Mononuclear cell (primary cell): ENCODE measurements around the gene PRR16. TPM values are rescaled to one million over a fixed set of nuclear protein-coding genes. Genes with fewer than 3 reads are reported as not detected.
"Not testable (repeated sequence)": the region's sequence is repeated elsewhere in the genome, so short reads cannot be mapped to it uniquely, and the experiment has no call there.

Experiments
- H3K27me3 ChIP-seq: 2 replicates; pipeline ENCODE4 v1.6.0; 2011; ENCODE audit warnings: low read length, control low read depth; ENCODE audit not compliant: insufficient read depth
- H3K4me1 ChIP-seq: 2 replicates; pipeline ENCODE4 v1.5.1; 2011; ENCODE audit warnings: mild to moderate bottlenecking, low read length, control low read depth; ENCODE audit not compliant: insufficient read depth
- H3K4me3 ChIP-seq: 2 replicates; pipeline ENCODE4 v1.5.1; 2011; ENCODE audit warnings: mild to moderate bottlenecking, low read length, moderate library complexity
- H3K9me3 ChIP-seq: 2 replicates; pipeline ENCODE4 v1.5.1; 2011; ENCODE audit warnings: low read depth, mild to moderate bottlenecking, control low read depth, low read length
- total RNA-seq: library from RNA; depleted of rRNA; stranded (reverse); fragments of >200 nt; gene quantifications from one replicate; pipeline ENCODE4 v1.2.3, GENCODE V29; 2012

The PRR16 gene
- total RNA-seq, 1 donor = 0.63 TPM

GRCh38 chr5:120678279-120678678 lies 214.2 kb downstream of the PRR16 start:
- H3K4me1 ChIP-seq = no peaks in the 10 kb centered on the region
- H3K27me3 ChIP-seq = no peaks in the 10 kb centered on the region
- H3K4me3 ChIP-seq = no peak overlapping the region
- no peaks in the 10 kb centered on the region for H3K9me3 ChIP-seq

GRCh38 chr5:120682851-120683250 lies 218.8 kb downstream of the PRR16 start:
- Histone ChIP-seq H3K4me1 (no peaks in the 10 kb centered on the region), H3K27me3 (no peaks in the 10 kb centered on the region), H3K9me3 (no peaks in the 10 kb centered on the region), H3K4me3 (no peak overlapping the region)

GRCh38 chr5:120683580-120683979 lies 219.5 kb downstream of the PRR16 start:
- no peaks in the 10 kb centered on the region for H3K27me3 ChIP-seq
- H3K9me3 ChIP-seq = no peaks in the 10 kb centered on the region
- H3K4me3 ChIP-seq = no peak overlapping the region
- H3K4me1 ChIP-seq = no peaks in the 10 kb centered on the region

GRCh38 chr5:120684213-120684612 lies 220.1 kb downstream of the PRR16 start:
- Histone ChIP-seq H3K4me3 (no peak overlapping the region), H3K4me1 (no peaks in the 10 kb centered on the region), H3K9me3 (no peaks in the 10 kb centered on the region), H3K27me3 (no peaks in the 10 kb centered on the region)

- Histone ChIP-seq H3K9me3 (no peaks in the 10 kb centered on the region), H3K4me1 (no peaks in the 10 kb centered on the region), H3K4me3 (no peak overlapping the region), H3K27me3 (no peaks in the 10 kb centered on the region)
These were observed 220.8 kb downstream of the PRR16 start for GRCh38 chr5:120684749-120685415.

GRCh38 chr5:120690621-120691407 lies 226.7 kb downstream of the PRR16 start:
- Histone ChIP-seq H3K4me3 (no peak overlapping the region), H3K9me3 (no peaks in the 10 kb centered on the region), H3K4me1 (no peaks in the 10 kb centered on the region), H3K27me3 (no peaks in the 10 kb centered on the region)

GRCh38 chr5:120692325-120692724 lies 228.2 kb downstream of the PRR16 start:
- Histone ChIP-seq H3K27me3 (no peaks in the 10 kb centered on the region), H3K9me3 (no peaks in the 10 kb centered on the region), H3K4me3 (no peak overlapping the region), H3K4me1 (no peaks in the 10 kb centered on the region)

GRCh38 chr5:120695368-120695880 lies 231.3 kb downstream of the PRR16 start:
- H3K4me3 ChIP-seq = no peak overlapping the region
- no peaks in the 10 kb centered on the region for H3K4me1 ChIP-seq
- H3K9me3 ChIP-seq = no peaks in the 10 kb centered on the region
- no peaks in the 10 kb centered on the region for H3K27me3 ChIP-seq

- Histone ChIP-seq H3K4me3 (no peak overlapping the region), H3K4me1 (no peaks in the 10 kb centered on the region), H3K27me3 (no peaks in the 10 kb centered on the region), H3K9me3 (no peaks in the 10 kb centered on the region)
These were observed 233.0 kb downstream of the PRR16 start for GRCh38 chr5:120697147-120697546.

GRCh38 chr5:120697670-120698327 lies 233.7 kb downstream of the PRR16 start:
- not testable (repeated sequence) for H3K4me1 ChIP-seq, H3K9me3 ChIP-seq, H3K4me3 ChIP-seq, H3K27me3 ChIP-seq

- not testable (repeated sequence) for H3K4me3 ChIP-seq, H3K27me3 ChIP-seq, H3K4me1 ChIP-seq, H3K9me3 ChIP-seq
These were observed 236.6 kb downstream of the PRR16 start for GRCh38 chr5:120700653-120701052.

GRCh38 chr5:120702817-120703538 lies 238.9 kb downstream of the PRR16 start:
- H3K4me3 ChIP-seq, H3K9me3 ChIP-seq, H3K4me1 ChIP-seq, H3K27me3 ChIP-seq: not testable (repeated sequence)

- H3K4me1 ChIP-seq = no peaks in the 10 kb centered on the region
- no peak overlapping the region for H3K4me3 ChIP-seq
- no peaks in the 10 kb centered on the region for H3K9me3 ChIP-seq
- H3K27me3 ChIP-seq = no peaks in the 10 kb centered on the region
These were observed 240.0 kb downstream of the PRR16 start for GRCh38 chr5:120703918-120704587.

GRCh38 chr5:120706877-120707276 lies 242.8 kb downstream of the PRR16 start:
- no peaks in the 10 kb centered on the region for H3K9me3 ChIP-seq
- no peaks in the 10 kb centered on the region for H3K27me3 ChIP-seq

More at GRCh38 chr5:120706877-120707276, 242.8 kb downstream of the PRR16 start:
- no peak overlapping the region for H3K4me3 ChIP-seq
- no peaks in the 10 kb centered on the region for H3K4me1 ChIP-seq
